WTC11 (cell line): ENCODE data around the gene ZFP36L2. TPM values are rescaled to one million over a fixed set of nuclear protein-coding genes. Genes with fewer than 3 reads are reported as not detected.

ENCODE experiments used
- ATAC-seq: fragments of 200-7000 bp; cut with Tn5 transposase; 2 replicates; pipeline ENCODE4 v1.10.0; 2021; ENCODE audit warnings: mild to moderate bottlenecking, moderate library complexity
- CTCF ChIA-PET: fragments of 300-600 bp; sonication (Branson Sonifier 250); formaldehyde crosslinking; loops from one replicate; lab custom pipeline; 2021; ENCODE audit warnings: antibody characterized with exemption; lab: Charles Lee
- POLR2A ChIA-PET: fragments of 350-600 bp; sonication (Branson Sonifier 250); formaldehyde crosslinking; loops from one replicate; lab custom pipeline; 2021; ENCODE audit warnings: antibody characterized with exemption; lab: Charles Lee
- DNase-seq: peaks from one replicate; pipeline ENCODE4 v3.0.0; 2021; ENCODE audit warnings: low spot score
- H3K27ac Mint-ChIP-seq: 2 replicates; pipeline ENCODE4 v1.8.0; 2021; ENCODE audit warnings: mixed read lengths
- H3K27me3 Mint-ChIP-seq: 2 replicates; pipeline ENCODE4 v1.8.0; 2021; ENCODE audit warnings: low read depth, mild to moderate bottlenecking, moderate library complexity, mixed read lengths
- H3K36me3 Mint-ChIP-seq: 2 replicates; pipeline ENCODE4 v1.8.0; 2021; ENCODE audit warnings: mixed read lengths
- H3K4me1 Mint-ChIP-seq: 2 replicates; pipeline ENCODE4 v1.8.0; 2022; ENCODE audit warnings: mixed read lengths
- H3K4me3 Mint-ChIP-seq: 2 replicates; pipeline ENCODE4 v1.8.0; 2021; ENCODE audit warnings: mild to moderate bottlenecking, moderate library complexity, mixed read lengths
- H3K9me3 Mint-ChIP-seq: 2 replicates; pipeline ENCODE4 v1.8.0; 2021; ENCODE audit warnings: mixed read lengths
- CBFB ChIP-seq: sonication (generic); formaldehyde crosslinking; IDR thresholded peaks from 2 replicates; pipeline ENCODE4 v1.8.1; 2022; ENCODE audit warnings: mild to moderate bottlenecking, low read depth, missing genetic modification reagents
- ESRRA ChIP-seq: sonication (generic); formaldehyde crosslinking; IDR thresholded peaks from 2 replicates; pipeline ENCODE4 v1.8.1; 2022; ENCODE audit warnings: mild to moderate bottlenecking, missing genetic modification reagents, borderline replicate concordance
- ETV6 ChIP-seq: sonication (generic); formaldehyde crosslinking; IDR thresholded peaks from 2 replicates; pipeline ENCODE4 v1.8.1; 2022; ENCODE audit warnings: mild to moderate bottlenecking, missing genetic modification reagents
- FOXJ3 ChIP-seq: sonication (generic); formaldehyde crosslinking; IDR thresholded peaks from 2 replicates; pipeline ENCODE4 v1.9.0; 2021; ENCODE audit warnings: missing genetic modification reagents, mild to moderate bottlenecking, borderline replicate concordance
- FOXK1 ChIP-seq: sonication (generic); formaldehyde crosslinking; IDR thresholded peaks from 2 replicates; pipeline ENCODE4 v1.8.0; 2022; ENCODE audit warnings: mild to moderate bottlenecking, moderate library complexity, missing genetic modification reagents
- NFATC4 ChIP-seq: fragments of 250-450 bp; sonication (Bioruptor Pico); IDR thresholded peaks from 2 replicates; pipeline ENCODE4 v1.9.0; 2021; ENCODE audit warnings: mild to moderate bottlenecking
- SOX15 ChIP-seq: fragments of 250-450 bp; sonication (Bioruptor Pico); IDR thresholded peaks from 2 replicates; pipeline ENCODE4 v1.9.0; 2021; ENCODE audit warnings: mild to moderate bottlenecking
- ZNF138 ChIP-seq: sonication (generic); formaldehyde crosslinking; conservative IDR thresholded peaks from 2 replicates; pipeline ENCODE4 v1.8.1; 2022; ENCODE audit warnings: mild to moderate bottlenecking, moderate library complexity, missing genetic modification reagents
- ZNF232 ChIP-seq: sonication (generic); formaldehyde crosslinking; IDR thresholded peaks from 2 replicates; pipeline ENCODE4 v1.8.0; 2022; ENCODE audit warnings: mild to moderate bottlenecking, missing genetic modification reagents
- total RNA-seq: library from RNA; stranded (reverse); gene quantifications from 3 replicates; pipeline ENCODE4 v1.2.3, GENCODE V29; 2021
- TF ChIP-seq, protein P1 (sequence below): sonication (generic); formaldehyde crosslinking; IDR thresholded peaks from 2 replicates; pipeline ENCODE4 v1.8.1; 2023; ENCODE audit warnings: mild to moderate bottlenecking, missing genetic modification reagents
- TF ChIP-seq, protein P2 (sequence below): sonication (generic); formaldehyde crosslinking; IDR thresholded peaks from 2 replicates; pipeline ENCODE4 v1.8.1; 2023; ENCODE audit warnings: mild to moderate bottlenecking, missing genetic modification reagents
- TF ChIP-seq, protein P3 (sequence below): sonication (generic); formaldehyde crosslinking; IDR thresholded peaks from 2 replicates; pipeline ENCODE4 v1.8.1; 2022; ENCODE audit warnings: mild to moderate bottlenecking, moderate library complexity, missing genetic modification reagents

ZFP36L2 gene
- total RNA-seq, 1 experiment from 2014 or later = 50.4 TPM

DNA sequence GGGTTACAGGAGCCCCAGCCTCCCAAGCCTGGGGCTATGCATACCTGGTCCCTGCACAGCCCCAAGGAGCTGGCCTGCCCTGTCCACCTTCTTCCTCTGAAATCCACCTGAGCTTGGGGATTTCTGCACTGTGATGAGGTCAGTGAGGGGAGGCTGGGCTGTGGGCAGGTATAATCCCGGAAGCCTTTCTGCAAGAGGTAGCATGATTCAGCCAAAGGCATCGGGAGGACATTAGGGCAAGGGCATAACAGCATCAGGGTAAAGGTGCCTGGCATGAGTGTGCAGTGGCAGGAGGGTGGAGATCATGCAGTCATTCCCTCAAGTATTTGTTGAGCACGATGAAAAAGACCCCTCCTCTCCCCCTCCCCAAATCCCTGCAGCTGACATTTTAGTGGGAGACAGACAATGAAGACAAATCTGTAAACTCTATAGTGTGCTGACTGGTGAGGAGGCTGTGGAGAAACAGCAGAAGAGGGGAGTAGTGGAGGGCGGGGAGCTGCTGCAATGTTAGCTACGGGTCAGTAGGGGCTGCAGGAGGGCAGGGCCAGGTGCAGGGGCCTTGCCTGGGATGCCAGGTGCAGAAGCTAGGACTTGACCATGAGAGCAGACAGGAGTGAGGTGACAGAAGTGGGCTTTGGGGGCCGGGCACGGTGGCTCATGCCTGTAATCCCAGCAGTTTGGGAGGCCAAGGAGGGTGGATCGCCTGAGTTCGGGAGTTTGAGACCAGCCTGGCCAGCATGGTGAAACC lies 18.7 kb downstream of the ZFP36L2 start:
- TF ChIP-seq, protein P1, sequence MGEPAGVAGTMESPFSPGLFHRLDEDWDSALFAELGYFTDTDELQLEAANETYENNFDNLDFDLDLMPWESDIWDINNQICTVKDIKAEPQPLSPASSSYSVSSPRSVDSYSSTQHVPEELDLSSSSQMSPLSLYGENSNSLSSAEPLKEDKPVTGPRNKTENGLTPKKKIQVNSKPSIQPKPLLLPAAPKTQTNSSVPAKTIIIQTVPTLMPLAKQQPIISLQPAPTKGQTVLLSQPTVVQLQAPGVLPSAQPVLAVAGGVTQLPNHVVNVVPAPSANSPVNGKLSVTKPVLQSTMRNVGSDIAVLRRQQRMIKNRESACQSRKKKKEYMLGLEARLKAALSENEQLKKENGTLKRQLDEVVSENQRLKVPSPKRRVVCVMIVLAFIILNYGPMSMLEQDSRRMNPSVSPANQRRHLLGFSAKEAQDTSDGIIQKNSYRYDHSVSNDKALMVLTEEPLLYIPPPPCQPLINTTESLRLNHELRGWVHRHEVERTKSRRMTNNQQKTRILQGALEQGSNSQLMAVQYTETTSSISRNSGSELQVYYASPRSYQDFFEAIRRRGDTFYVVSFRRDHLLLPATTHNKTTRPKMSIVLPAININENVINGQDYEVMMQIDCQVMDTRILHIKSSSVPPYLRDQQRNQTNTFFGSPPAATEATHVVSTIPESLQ = no peak
- TF ChIP-seq ETV6 = 0 out of 2 replicates have a peak, but pooled peaks have one; percentile 22
- H3K36me3 Mint-ChIP-seq = no peaks in the 10 kb centered on the region
- POLR2A ChIA-PET = interaction anchor here (0.6 to 1.1 kb wide), 3 partner anchors 28 to 250 kb away, joined by 3 to 4 read pairs (median 3); no protein-coding TSS in a partner anchor
- CTCF ChIA-PET = interaction anchor here (0.6 to 3.9 kb wide), 28 partner anchors 8 to 398 kb away, joined by 3 to 37 read pairs (median 4); partner anchors contain the start of gene ZFP36L2
- no peak overlapping the region for H3K4me3 Mint-ChIP-seq
- DNase-seq (peak; percentile 59), ATAC-seq (peak; percentile 94)
- peak overlapping the region; percentile 9; the same call in 1 of the 2 replicates for H3K27ac Mint-ChIP-seq
- H3K4me1 Mint-ChIP-seq = peaks cover 19% of the 10 kb centered on the region
- no peaks in the 10 kb centered on the region for H3K9me3 Mint-ChIP-seq
- no peaks in the 10 kb centered on the region for H3K27me3 Mint-ChIP-seq

DNA sequence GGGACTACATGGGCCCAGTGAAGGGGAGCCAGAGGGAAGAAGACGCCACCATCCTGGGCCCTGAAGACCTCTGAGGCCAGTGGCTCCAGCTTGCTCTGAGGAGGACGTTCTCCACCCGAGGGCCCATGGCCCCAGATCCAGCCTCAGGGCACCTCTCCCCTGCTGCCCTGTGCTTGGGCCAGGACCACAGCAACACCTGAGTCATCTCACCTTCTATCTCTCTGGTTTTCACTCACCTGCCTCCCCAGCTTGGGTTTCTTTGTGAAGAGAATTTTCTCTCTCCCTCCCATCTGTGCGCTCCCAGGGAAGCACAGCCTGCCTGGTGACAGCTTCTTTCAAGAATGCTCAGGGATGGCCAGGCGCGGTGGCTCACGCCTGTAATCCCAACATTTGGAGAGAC lies 19.8 kb downstream of the ZFP36L2 start:
- Mint-ChIP-seq H3K9me3 (no peaks in the 10 kb centered on the region), H3K36me3 (no peaks in the 10 kb centered on the region), H3K27ac (no peak overlapping the region), H3K27me3 (no peaks in the 10 kb centered on the region)
- DNase-seq = no peak
- CTCF ChIA-PET = interaction anchor here (0.9 to 3.9 kb wide), 4 partner anchors 10 to 37 kb away, joined by 3 to 37 read pairs (median 21); no protein-coding TSS in a partner anchor
- no peak for ATAC-seq
- TF ChIP-seq NFATC4 (CRISPR knock-in tag) = no peak
- TF ChIP-seq, all 79 proteins: peak for 0
- no peak overlapping the region for H3K4me3 Mint-ChIP-seq
- POLR2A ChIA-PET = no interaction called here
- H3K4me1 Mint-ChIP-seq = peaks cover 15% of the 10 kb centered on the region

DNA sequence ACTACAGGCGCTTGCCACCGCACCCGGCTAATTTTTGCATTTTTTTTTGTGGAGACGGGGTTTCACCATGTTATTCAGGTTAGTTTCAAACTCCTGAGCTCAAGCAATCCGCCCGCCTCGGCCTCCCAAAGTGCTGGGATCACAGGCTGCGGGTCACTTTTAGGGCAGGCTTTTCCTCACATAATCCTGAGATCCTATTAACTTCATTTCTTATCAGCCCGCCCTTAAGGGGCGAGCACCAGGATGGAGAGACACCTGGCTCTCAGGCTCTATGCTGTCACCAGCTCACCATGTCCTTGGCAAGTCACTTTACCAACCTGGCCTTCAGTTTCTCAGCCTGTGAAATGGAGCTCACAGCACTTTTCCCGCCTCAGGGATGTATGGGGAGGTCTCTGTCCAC lies 23.0 kb downstream of the ZFP36L2 start:
- TF ChIP-seq, protein P2, sequence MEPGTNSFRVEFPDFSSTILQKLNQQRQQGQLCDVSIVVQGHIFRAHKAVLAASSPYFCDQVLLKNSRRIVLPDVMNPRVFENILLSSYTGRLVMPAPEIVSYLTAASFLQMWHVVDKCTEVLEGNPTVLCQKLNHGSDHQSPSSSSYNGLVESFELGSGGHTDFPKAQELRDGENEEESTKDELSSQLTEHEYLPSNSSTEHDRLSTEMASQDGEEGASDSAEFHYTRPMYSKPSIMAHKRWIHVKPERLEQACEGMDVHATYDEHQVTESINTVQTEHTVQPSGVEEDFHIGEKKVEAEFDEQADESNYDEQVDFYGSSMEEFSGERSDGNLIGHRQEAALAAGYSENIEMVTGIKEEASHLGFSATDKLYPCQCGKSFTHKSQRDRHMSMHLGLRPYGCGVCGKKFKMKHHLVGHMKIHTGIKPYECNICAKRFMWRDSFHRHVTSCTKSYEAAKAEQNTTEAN (CRISPR knock-in tag) = no peak

DNA sequence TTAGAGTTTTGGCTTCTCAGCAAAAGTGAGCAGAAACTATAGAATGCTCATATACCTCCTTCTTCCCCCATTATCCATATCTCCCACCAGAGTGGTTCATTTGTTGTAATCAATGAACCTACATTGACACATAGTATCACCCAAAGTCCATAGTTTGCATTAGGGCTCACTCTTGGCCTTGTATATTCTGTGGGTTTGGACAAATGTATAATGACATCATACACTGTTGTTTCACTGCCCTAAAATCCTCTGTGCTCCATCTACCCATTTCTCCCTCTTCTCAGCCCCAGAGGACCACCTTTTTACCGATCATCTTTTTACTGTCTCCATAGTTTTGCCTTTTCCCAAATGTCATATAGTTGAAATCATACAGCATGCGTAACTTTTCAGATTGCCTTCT lies 24.1 kb downstream of the ZFP36L2 start:
- Mint-ChIP-seq H3K27ac (no peak overlapping the region), H3K9me3 (no peaks in the 10 kb centered on the region), H3K4me3 (no peak overlapping the region), H3K4me1 (peaks cover 3% of the 10 kb centered on the region), H3K27me3 (no peaks in the 10 kb centered on the region), H3K36me3 (no peaks in the 10 kb centered on the region)
- ATAC-seq (no peak), DNase-seq (no peak)
- TF ChIP-seq FOXJ3 = no peak
- TF ChIP-seq SOX15 (CRISPR knock-in tag) = no peak
- no peak for TF ChIP-seq ZNF138
- no peak for TF ChIP-seq ZNF232 (CRISPR knock-in tag)
- no peak for TF ChIP-seq CBFB (CRISPR knock-in tag)
- no peak for TF ChIP-seq FOXK1 (CRISPR knock-in tag)
- TF ChIP-seq, protein P3, sequence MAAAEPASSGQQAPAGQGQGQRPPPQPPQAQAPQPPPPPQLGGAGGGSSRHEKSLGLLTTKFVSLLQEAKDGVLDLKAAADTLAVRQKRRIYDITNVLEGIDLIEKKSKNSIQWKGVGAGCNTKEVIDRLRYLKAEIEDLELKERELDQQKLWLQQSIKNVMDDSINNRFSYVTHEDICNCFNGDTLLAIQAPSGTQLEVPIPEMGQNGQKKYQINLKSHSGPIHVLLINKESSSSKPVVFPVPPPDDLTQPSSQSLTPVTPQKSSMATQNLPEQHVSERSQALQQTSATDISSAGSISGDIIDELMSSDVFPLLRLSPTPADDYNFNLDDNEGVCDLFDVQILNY (CRISPR knock-in tag) = no peak
- no peak for TF ChIP-seq ESRRA (CRISPR knock-in tag)
- POLR2A ChIA-PET = no interaction called here
- CTCF ChIA-PET = interaction anchor here (2.5 kb wide), 1 partner anchor 10 kb away, joined by 12 read pairs; no protein-coding TSS in a partner anchor

More for the DNA sequence above, 23.0 kb downstream of the ZFP36L2 start:
- H3K27me3 Mint-ChIP-seq = no peaks in the 10 kb centered on the region
- H3K36me3 Mint-ChIP-seq = no peaks in the 10 kb centered on the region
- ChIA-PET POLR2A (no interaction called here), CTCF (interaction anchor here (0.6 to 2.5 kb wide), 4 partner anchors 11 to 228 kb away, joined by 4 to 12 read pairs (median 4); no protein-coding TSS in a partner anchor)
- no peaks in the 10 kb centered on the region for H3K9me3 Mint-ChIP-seq
- no peak overlapping the region for H3K4me3 Mint-ChIP-seq
- DNase-seq (no peak), ATAC-seq (no peak)
- no peak overlapping the region for H3K27ac Mint-ChIP-seq
- H3K4me1 Mint-ChIP-seq = peaks cover 7% of the 10 kb centered on the region
